ENCODE results near the gene SLC8A3. TPM values are rescaled to one million over a fixed set of nuclear protein-coding genes. Genes with fewer than 3 reads are reported as not detected.

Gene SLC8A3
- total and polyA plus RNA-seq, 9 of the 15 experiments (the other 6 are each of a cell fraction or from before 2014, with no cell fraction given) = not detected

DNA sequence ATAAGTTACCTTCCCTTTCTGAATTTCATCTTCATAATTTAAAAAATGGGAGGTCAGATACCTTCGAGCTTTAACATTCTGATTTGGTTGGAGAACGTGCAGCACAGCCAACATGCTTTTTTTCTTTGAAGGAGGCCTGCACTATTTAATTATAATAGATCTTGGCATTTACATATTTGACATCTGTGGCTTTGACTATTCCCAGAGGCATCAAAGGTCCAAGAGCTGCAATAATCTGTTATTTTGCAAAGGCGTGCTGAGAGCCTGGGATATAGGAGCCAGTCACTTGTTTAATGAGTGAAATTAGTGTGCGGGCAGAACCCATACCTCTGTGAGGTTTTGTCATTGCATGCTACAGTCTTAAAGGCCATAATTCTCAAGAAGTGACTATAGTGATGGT, 26.4 kb downstream of the SLC8A3 start:
- no peak overlapping the region for H3K4me3 ChIP-seq
- no peaks in the 10 kb centered on the region for H3K36me3 ChIP-seq (ENCODE audit: control insufficient read depth, insufficient read depth, low read length)
- no peaks in the 10 kb centered on the region for H3K79me2 ChIP-seq (ENCODE audit: control insufficient read depth, insufficient read depth, low read length)
- no peak overlapping the region for H3K9ac ChIP-seq (ENCODE audit: insufficient read depth in 1 of 2, low read depth in 2 of 2, low read length in 2 of 2)
- 0% methylated on average over 4 of the region's 4 CpGs for WGBS (ENCODE audit: insufficient coverage, low coverage, missing lambda C conversion rate)
- ChIA-PET POLR2A (no interaction called here), CTCF (ENCODE audit: low intra/inter-chr PET ratio) (no interaction called here)
- no peaks in the 10 kb centered on the region for H3K9me3 ChIP-seq (replicated peaks; ENCODE audit: control insufficient read depth, insufficient read depth, low read depth, low read length)
- no peaks in the 10 kb centered on the region for H3K9me1 ChIP-seq (ENCODE audit: control insufficient read depth, insufficient read depth, low read length)
- H4K20me1 ChIP-seq (replicated peaks; ENCODE audit: control insufficient read depth, insufficient read depth, low read length) = no peaks in the 10 kb centered on the region
- DNase-seq (ENCODE audit: extremely low read depth in 1 of 4, low spot score in 3 of 4) (no peak), ATAC-seq (no peak), FAIRE-seq (no peak)
- no peak overlapping the region for H2AFZ ChIP-seq (ENCODE audit: low read depth, low read length)
- H3K4me1 ChIP-seq (replicated peaks in 1 of 2; ENCODE audit: control insufficient read depth in 2 of 2, insufficient read depth in 2 of 2, low read length in 2 of 2) = no peaks in the 10 kb centered on the region
- no peak overlapping the region for H3K4me2 ChIP-seq (ENCODE audit: insufficient read depth, low read length)
- BruUV-seq (replicated peaks) = no TSS peak
- in situ Hi-C loops (cut with MboI) (no loop called here), intact Hi-C loops (cut with micrococcal nuclease) (no loop called here)
- H3K27ac ChIP-seq (ENCODE audit: extremely low read depth, low read depth, low read length) = no peak overlapping the region
- TF ChIP-seq TOE1 (IDR thresholded peaks at IDR 0.05; ENCODE audit: borderline replicate concordance) (no peak), TOE1 (CRISPR knock-in tag; IDR thresholded peaks at IDR 0.05; ENCODE audit: borderline replicate concordance, low read depth) (no peak), ZNF699 (CRISPR knock-in tag; IDR thresholded peaks at IDR 0.05; ENCODE audit: insufficient replicate concordance) (no peak), ZSCAN32 (CRISPR knock-in tag; IDR thresholded peaks at IDR 0.05) (no peak), MEF2D (tag; conservative IDR thresholded peaks at IDR 0.05; ENCODE audit: low read depth) (no peak), SIN3A (IDR thresholded peaks at IDR 0.05; ENCODE audit: borderline replicate concordance in 2 of 2, control insufficient read depth in 1 of 2, low read depth in 2 of 2, low read length in 2 of 2) (no peak), MTF1 (CRISPR knock-in tag; IDR thresholded peaks at IDR 0.05; ENCODE audit: borderline replicate concordance) (no peak), ILK (tag; IDR thresholded peaks at IDR 0.05; ENCODE audit: borderline replicate concordance, low read depth) (no peak), TCFL5 (CRISPR knock-in tag; conservative IDR thresholded peaks at IDR 0.05) (no peak), ZNF184 (CRISPR knock-in tag; IDR thresholded peaks at IDR 0.05) (no peak)
- H3K27me3 ChIP-seq (ENCODE audit: control insufficient read depth in 2 of 2, insufficient read depth in 2 of 2, low read length in 2 of 2) = peaks cover 0 to 4% of the 10 kb centered on the region in 2 experiments; a peak in 2 of 5 replicates
